Hematopoietic multipotent progenitor cell (in vitro differentiated cells): Measurements from ENCODE around the gene DISP1. TPM values are rescaled to one million over a fixed set of nuclear protein-coding genes. Genes with fewer than 3 reads are reported as not detected.
A peak's percentile ranks its signal among the peaks of the same experiment; 100 is the strongest.
"Not testable (repeated sequence)": the region's sequence is repeated elsewhere in the genome, so short reads cannot be mapped to it uniquely, and the experiment has no call there.

Experiments used
- DNase-seq, 3 donors: peaks; one replicate each; pipeline ENCODE4 v3.0.0-alpha.2; 2011 to 2015; ENCODE audit warnings: low read depth in 2 of 3, low spot score in 2 of 3
- total RNA-seq: library from RNA; depleted of rRNA; stranded (reverse); fragments of >200 nt; gene quantifications from one replicate; pipeline ENCODE4 v1.2.3, GENCODE V29; 2012

DISP1 gene
- total RNA-seq, 1 donor: 3.5 TPM

- no peak for DNase-seq
Measured at GRCh38 chr1:222845763-222846162, 30.9 kb downstream of the DISP1 start.

- not testable (repeated sequence) for DNase-seq
Measured at GRCh38 chr1:222850550-222850949, 35.7 kb downstream of the DISP1 start.

- DNase-seq: no peak
Measured at GRCh38 chr1:222852326-222852725, 37.5 kb downstream of the DISP1 start.

GRCh38 chr1:222861062-222861461, 46.2 kb downstream of the DISP1 start:
- DNase-seq: peak in 2 of 3 donors; percentile 9 to 48

Other genes with a start within 250 kb of the DISP1 start
- gene TAF1A, start 225.1 kb upstream of the DISP1 start, total RNA-seq: 2.4 TPM
- 66.0 TPM for gene MIA3, start 196.9 kb upstream of the DISP1 start, total RNA-seq
- gene AIDA, start 102.5 kb upstream of the DISP1 start, total RNA-seq: 11.6 TPM
- gene BROX, start 102.5 kb upstream of the DISP1 start, total RNA-seq: 15.9 TPM
- gene FAM177B, start 77.8 kb upstream of the DISP1 start, total RNA-seq: 0.27 TPM